IMR-90 (cell line): Measurements from ENCODE around the gene MFSD6L. TPM values are rescaled to one million over a fixed set of nuclear protein-coding genes. Genes with fewer than 3 reads are reported as not detected.

Experiments
- ATAC-seq: fragments of 200-7000 bp; cut with Tn5 transposase; 2 replicates; pipeline ENCODE4 v1.9.1; 2020; ENCODE audit warnings: low read depth, mild to moderate bottlenecking, moderate library complexity
- BruUV-seq: library from RNA; stranded (reverse); fragments of 400-500 nt; replicated peaks from 2 replicates; lab custom pipeline; 2021; lab: Mats Ljungman, UMichigan
- CTCF ChIA-PET: fragments of 300-600 bp; formaldehyde crosslinking; extraction: SDS; loops from one replicate; lab custom pipeline; 2021; ENCODE audit warnings: antibody characterized with exemption; lab: Yijun Ruan, JAX
- POLR2A ChIA-PET: fragments of 300-600 bp; sonication (Branson Sonifier 250); formaldehyde crosslinking; loops from one replicate; lab custom pipeline; 2022; ENCODE audit warnings: antibody characterized with exemption; ENCODE audit not compliant: unreplicated experiment; lab: Charles Lee
- DNase-seq: peaks from one replicate; pipeline ENCODE4 v3.0.0; 2013
- H2AFZ ChIP-seq: replicated peaks from 2 replicates; pipeline ENCODE3; 2013; ENCODE audit warnings: low read length, mild to moderate bottlenecking; ENCODE audit not compliant: poor library complexity
- H2AK5ac ChIP-seq: 2 replicates; pipeline ENCODE4 v1.6.1; 2013; ENCODE audit warnings: low read depth, low read length, inconsistent platforms
- H2AK9ac ChIP-seq: replicated peaks from 2 replicates; pipeline ENCODE3; 2013; ENCODE audit warnings: mild to moderate bottlenecking, low read depth, low read length, moderate library complexity; ENCODE audit not compliant: poor library complexity
- H2BK120ac ChIP-seq: 2 replicates; pipeline ENCODE4 v1.6.1; 2013; ENCODE audit warnings: low read depth, low read length, inconsistent platforms
- H2BK15ac ChIP-seq: 3 replicates; pipeline ENCODE4 v1.6.1; 2013; ENCODE audit warnings: low read depth, low read length, inconsistent platforms
- H2BK20ac ChIP-seq: 2 replicates; pipeline ENCODE4 v1.6.1; 2013; ENCODE audit warnings: low read depth, mild to moderate bottlenecking, inconsistent platforms, low read length, moderate library complexity
- H2BK5ac ChIP-seq: 2 replicates; pipeline ENCODE4 v1.6.1; 2013; ENCODE audit warnings: mild to moderate bottlenecking, low read depth, low read length, inconsistent platforms; ENCODE audit not compliant: poor library complexity, severe bottlenecking
- H3K14ac ChIP-seq: replicated peaks from 2 replicates; pipeline ENCODE4 v1.6.1; 2013; ENCODE audit warnings: low read depth, low read length, inconsistent platforms
- H3K18ac ChIP-seq: 2 replicates; pipeline ENCODE4 v1.6.1; 2013; ENCODE audit warnings: low read depth, low read length, control low read depth
- H3K23ac ChIP-seq: 2 replicates; pipeline ENCODE4 v1.6.1; 2013; ENCODE audit warnings: low read depth, low read length, inconsistent platforms
- H3K27ac ChIP-seq: 2 replicates; pipeline ENCODE4 v1.5.1; 2013; ENCODE audit warnings: mild to moderate bottlenecking, control low read depth, low read length; ENCODE audit not compliant: insufficient read depth
- H3K27me3 ChIP-seq: 2 replicates; pipeline ENCODE4 v1.6.1; 2013; ENCODE audit warnings: low read length; ENCODE audit not compliant: control insufficient read depth, insufficient read depth
- H3K36me3 ChIP-seq: 2 replicates; pipeline ENCODE4 v1.6.1; 2013; ENCODE audit warnings: low read length, mixed read lengths; ENCODE audit not compliant: control insufficient read depth, insufficient read depth
- H3K4ac ChIP-seq: 2 replicates; pipeline ENCODE4 v1.6.1; 2013; ENCODE audit warnings: low read depth, low read length, inconsistent platforms
- H3K4me1 ChIP-seq: 2 replicates; pipeline ENCODE4 v1.6.1; 2013; ENCODE audit warnings: low read length, mixed read lengths; ENCODE audit not compliant: control insufficient read depth, insufficient read depth
- H3K4me2 ChIP-seq: 2 replicates; pipeline ENCODE4 v1.6.1; 2013; ENCODE audit warnings: low read depth, mild to moderate bottlenecking, control low read depth, low read length, moderate library complexity
- H3K4me3 ChIP-seq: 2 replicates; pipeline ENCODE4 v1.5.1; 2013; ENCODE audit warnings: low read depth, mild to moderate bottlenecking, control low read depth, low read length, moderate library complexity; ENCODE audit not compliant: insufficient read depth
- H3K56ac ChIP-seq: 2 replicates; pipeline ENCODE4 v1.6.1; 2013; ENCODE audit warnings: low read length, inconsistent platforms; ENCODE audit not compliant: insufficient read depth; ENCODE audit errors: extremely low read depth
- H3K79me1 ChIP-seq, 2 experiments: 2 replicates each; pipeline ENCODE4 v1.6.1; 2013; ENCODE audit warnings: low read length in 2 of 2, inconsistent platforms in 1 of 2, low read depth in 1 of 2
- H3K9ac ChIP-seq: 2 replicates; pipeline ENCODE4 v1.6.1; 2013; ENCODE audit warnings: low read depth, low read length, control low read depth
- H3K9me1 ChIP-seq: 2 replicates; pipeline ENCODE4 v1.6.1; 2013; ENCODE audit warnings: low read length, inconsistent platforms; ENCODE audit not compliant: insufficient read depth
- H3K9me3 ChIP-seq: 2 replicates; pipeline ENCODE4 v1.6.1; 2013; ENCODE audit warnings: low read length; ENCODE audit not compliant: control insufficient read depth, insufficient read depth
- H4K20me1 ChIP-seq: 2 replicates; pipeline ENCODE4 v1.6.1; 2013; ENCODE audit warnings: low read length, inconsistent platforms; ENCODE audit not compliant: insufficient read depth
- H4K5ac ChIP-seq: 2 replicates; pipeline ENCODE4 v1.6.1; 2013; ENCODE audit warnings: mild to moderate bottlenecking, low read depth, low read length, control low read depth
- H4K8ac ChIP-seq, 2 experiments: 2 replicates each; pipeline ENCODE4 v1.6.1; 2013; ENCODE audit warnings: low read depth in 2 of 2, low read length in 2 of 2, control low read depth in 1 of 2, inconsistent platforms in 1 of 2
- H4K91ac ChIP-seq: 2 replicates; pipeline ENCODE4 v1.6.1; 2013; ENCODE audit warnings: low read depth, low read length, inconsistent platforms; ENCODE audit not compliant: insufficient read depth
- BHLHE40 ChIP-seq: fragments of 150-350 bp; IDR thresholded peaks from 2 replicates; pipeline ENCODE4 v1.6.1; 2016; ENCODE audit warnings: mild to moderate bottlenecking, low read depth, low read length
- CEBPB ChIP-seq: IDR thresholded peaks from 2 replicates; pipeline ENCODE4 v1.6.1; 2012; ENCODE audit warnings: low read depth, low read length, improper control_type of control experiment
- FOS ChIP-seq: fragments of 150-350 bp; IDR thresholded peaks from 2 replicates; pipeline ENCODE4 v1.6.1; 2016; ENCODE audit warnings: low read depth, low read length
- MAFK ChIP-seq: IDR thresholded peaks from 2 replicates; pipeline ENCODE4 v1.6.1; 2012; ENCODE audit warnings: low read depth, low read length, improper control_type of control experiment
- MAZ ChIP-seq: IDR thresholded peaks from 2 replicates; pipeline ENCODE4 v1.6.1; 2012; ENCODE audit warnings: low read depth, mild to moderate bottlenecking, low read length, improper control_type of control experiment, moderate library complexity, borderline replicate concordance
- MXI1 ChIP-seq: IDR thresholded peaks from 2 replicates; pipeline ENCODE4 v1.6.1; 2012; ENCODE audit warnings: low read depth, mild to moderate bottlenecking, low read length, moderate library complexity, borderline replicate concordance
- NFE2L2 ChIP-seq: fragments of 150-350 bp; IDR thresholded peaks from 2 replicates; pipeline ENCODE4 v1.6.1; 2016; ENCODE audit warnings: low read depth, mild to moderate bottlenecking, low read length
- RAD21 ChIP-seq: IDR thresholded peaks from 2 replicates; pipeline ENCODE4 v1.6.1; 2012; ENCODE audit warnings: low read length, improper control_type of control experiment
- RCOR1 ChIP-seq: IDR thresholded peaks from 2 replicates; pipeline ENCODE4 v1.6.1; 2012; ENCODE audit warnings: mild to moderate bottlenecking, low read length, improper control_type of control experiment; ENCODE audit not compliant: insufficient replicate concordance
- RFX5 ChIP-seq: IDR thresholded peaks from 2 replicates; pipeline ENCODE4 v1.8.0; 2012; ENCODE audit warnings: low read depth, mild to moderate bottlenecking, low read length, moderate library complexity
- USF2 ChIP-seq: fragments of 150-350 bp; IDR thresholded peaks from 2 replicates; pipeline ENCODE4 v1.6.1; 2017; ENCODE audit warnings: mild to moderate bottlenecking, antibody characterized with exemption, low read length, low read depth
- WGBS, 2 experiments: methylation state at CpG; one replicate each; pipeline versions ENCODE4 v1.1.5 to v1.1.7; 2013; ENCODE audit warnings: missing lambda C conversion rate in 2 of 2; ENCODE audit not compliant: insufficient read length in 1 of 2; ENCODE audit errors: extremely low coverage in 2 of 2; 5-methylcytosine and 5-hydroxymethylcytosine counted together
- dilution Hi-C: fragments of 300-500 bp; cut with HindIII; formaldehyde crosslinking; loops from one replicate; pipeline ENCODE4 v1.14.3; 2018; ENCODE audit warnings: low sequenced_read_pairs; ENCODE audit not compliant: unreplicated experiment
- in situ Hi-C: fragments of 300-500 bp; cut with MboI; formaldehyde crosslinking; loops from 3 replicates; pipeline ENCODE4 v1.14.3; 2019; ENCODE audit warnings: low sequenced_read_pairs, inconsistent platforms, mixed read lengths
- intact Hi-C: fragments of 100-400 bp; cut with micrococcal nuclease; formaldehyde crosslinking; loops from 2 replicates; pipeline ENCODE4 v1.10.0; 2022
- polyA plus RNA-seq, 3 experiments: library from polyadenylated mRNA; depleted of rRNA; stranded (reverse); fragments of >200 nt; gene quantifications; 2 replicates each; pipeline ENCODE4 v1.2.3, GENCODE V29; 2012; ENCODE audit warnings: low replicate concordance in 1 of 3
- total RNA-seq: library from RNA; depleted of rRNA; stranded (reverse); fragments of >200 nt; gene quantifications from 2 replicates; pipeline ENCODE4 v1.2.3, GENCODE V29; 2012

MFSD6L gene
- total and polyA plus RNA-seq, 2 of the 4 experiments (the other 2 are of a cell fraction): not detected

GRCh38 chr17:8836821-8837562 lies 37.8 kb upstream of the MFSD6L start:
- Histone ChIP-seq H2BK120ac (no peak overlapping the region), H2BK5ac (no peak overlapping the region), H4K8ac (no peak overlapping the region), H3K27me3 (no peaks in the 10 kb centered on the region), H2AK9ac (no peak overlapping the region), H3K18ac (no peak overlapping the region), H4K5ac (no peak overlapping the region), H3K56ac (no peak overlapping the region), H3K9ac (no peak overlapping the region), H3K27ac (no peak overlapping the region), H3K9me1 (no peaks in the 10 kb centered on the region), H4K91ac (no peak overlapping the region), H3K79me1 (no peaks in the 10 kb centered on the region), H2AK5ac (no peak overlapping the region), H3K4me3 (no peak overlapping the region), H2BK20ac (no peak overlapping the region), H2BK15ac (no peak overlapping the region), H2AFZ (no peak overlapping the region), H3K4me1 (no peaks in the 10 kb centered on the region), H4K20me1 (no peaks in the 10 kb centered on the region), H3K9me3 (no peaks in the 10 kb centered on the region), H3K14ac (no peak overlapping the region), H3K23ac (no peak overlapping the region), H3K36me3 (no peaks in the 10 kb centered on the region), H3K4me2 (no peak overlapping the region), H3K4ac (no peak overlapping the region)
- intact Hi-C loops: no loop called here
- ChIA-PET CTCF (no interaction called here), POLR2A (no interaction called here)
- ATAC-seq (no peak), DNase-seq (no peak)
- WGBS, 2 experiments: 22% methylated on average over 6 of the region's 15 CpGs; no CpG with 5 or more reads in 1 of the 2 experiments
- no TSS peak for BruUV-seq
- no peak for TF ChIP-seq RCOR1
- no peak for TF ChIP-seq MAFK
- no peak for TF ChIP-seq BHLHE40
- TF ChIP-seq USF2: no peak
- no peak for TF ChIP-seq FOS
- TF ChIP-seq RAD21: no peak
- TF ChIP-seq MXI1: no peak
- no peak for TF ChIP-seq NFE2L2
- no peak for TF ChIP-seq RFX5
- TF ChIP-seq CEBPB: no peak
- no peak for TF ChIP-seq MAZ
- dilution Hi-C loops: no loop called here
- in situ Hi-C loops: no loop called here
